SK-N-SH (cell line): Measurements from ENCODE around the gene GRIP1. TPM values are rescaled to one million over a fixed set of nuclear protein-coding genes. Genes with fewer than 3 reads are reported as not detected.

Experiments
- CTCF ChIA-PET: fragments of 300-600, 350-600 bp; formaldehyde crosslinking; extraction: SDS; loops from one replicate; lab custom pipeline; 2021; lab: Yijun Ruan, JAX
- POLR2A ChIA-PET: fragments of 350-600 bp; sonication (Branson Sonifier 250); formaldehyde crosslinking; extraction: SDS; loops from one replicate; lab custom pipeline; 2020; ENCODE audit warnings: antibody characterized with exemption, inconsistent platforms; lab: Yijun Ruan, JAX
- DNase-seq: peaks from one replicate; pipeline ENCODE4 v3.0.0; 2012
- H2AFZ ChIP-seq: fragments of 200-600 bp; sonication (generic); 2 replicates; pipeline ENCODE4 v1.8.1; 2016; ENCODE audit warnings: antibody characterized with exemption, mild to moderate bottlenecking, low read depth
- H3F3A ChIP-seq: fragments of 200-600 bp; sonication (generic); replicated peaks from 2 replicates; pipeline ENCODE3; 2016; ENCODE audit warnings: antibody characterized with exemption, mild to moderate bottlenecking; ENCODE audit not compliant: insufficient read depth
- H3K27ac ChIP-seq, 2 experiments: fragments of 200-500 bp in 1 of 2; fragments of 200-600 bp in 1 of 2; sonication (Bioruptor generic) in 1 of 2; sonication (generic), shearing (Covaris generic) in 1 of 2; 2 replicates each; pipeline versions ENCODE4 v1.5.1 to v1.6.1; 2014 to 2016; ENCODE audit warnings: low read depth in 2 of 2, inconsistent platforms in 1 of 2, low read length in 1 of 2, mild to moderate bottlenecking in 1 of 2, mixed read lengths in 1 of 2
- H3K27me3 ChIP-seq: fragments of 200-600 bp; sonication (generic), shearing (Covaris generic); 2 replicates; pipeline ENCODE4 v1.6.1; 2016; ENCODE audit warnings: mixed run types; ENCODE audit not compliant: insufficient read depth
- H3K36me3 ChIP-seq, 2 experiments: fragments of 200-500 bp in 1 of 2; fragments of 200-600 bp in 1 of 2; sonication (Bioruptor generic) in 1 of 2; sonication (generic) in 1 of 2; replicated peaks in 1 of 2; 2 replicates each; pipeline versions ENCODE3 to v1.5.1; 2014 to 2016; ENCODE audit warnings: low read length in 1 of 2, mild to moderate bottlenecking in 1 of 2; ENCODE audit not compliant: insufficient read depth in 2 of 2, control insufficient read depth in 1 of 2
- H3K4me1 ChIP-seq, 2 experiments: fragments of 200-500 bp in 1 of 2; fragments of 200-600 bp in 1 of 2; sonication (Bioruptor generic) in 1 of 2; sonication (generic), shearing (Covaris generic) in 1 of 2; 2 replicates each; pipeline versions ENCODE4 v1.5.1 to v1.6.1; 2014 to 2016; ENCODE audit warnings: low read depth in 1 of 2, low read length in 1 of 2, mixed run types in 1 of 2; ENCODE audit not compliant: insufficient read depth in 2 of 2, control insufficient read depth in 1 of 2
- H3K4me2 ChIP-seq: fragments of 200-600 bp; sonication (generic), shearing (Covaris generic); 2 replicates; pipeline ENCODE4 v1.6.1; 2017; ENCODE audit warnings: mixed run types
- H3K4me3 ChIP-seq, 2 experiments: fragments of 200-500 bp in 1 of 2; fragments of 200-600 bp in 1 of 2; sonication (Bioruptor generic) in 1 of 2; sonication (generic), shearing (Covaris generic) in 1 of 2; 2 replicates each; pipeline versions ENCODE4 v1.5.1 to v1.8.1; 2014 to 2016; ENCODE audit warnings: low read depth in 2 of 2, inconsistent platforms in 1 of 2, low read length in 1 of 2, mild to moderate bottlenecking in 1 of 2, mixed read lengths in 1 of 2, moderate library complexity in 1 of 2
- H3K79me2 ChIP-seq: fragments of 200-600 bp; sonication (generic); 2 replicates; pipeline ENCODE4 v1.8.1; 2017; ENCODE audit warnings: mild to moderate bottlenecking; ENCODE audit not compliant: insufficient read depth
- H3K9ac ChIP-seq: fragments of 200-600 bp; sonication (generic); 2 replicates; pipeline ENCODE4 v1.6.1; 2017; ENCODE audit warnings: mixed run types
- H3K9me2 ChIP-seq: fragments of 200-600 bp; sonication (generic); 2 replicates; pipeline ENCODE4 v1.6.1; 2017; ENCODE audit warnings: mixed run types
- H3K9me3 ChIP-seq: fragments of 200-600 bp; sonication (generic); 2 replicates; pipeline ENCODE4 v1.6.1; 2017; ENCODE audit warnings: mixed run types, mild to moderate bottlenecking, moderate library complexity
- H4K20me1 ChIP-seq: fragments of 200-600 bp; sonication (generic); 2 replicates; pipeline ENCODE4 v1.6.1; 2017; ENCODE audit warnings: mild to moderate bottlenecking, mixed run types; ENCODE audit not compliant: insufficient read depth
- CHD2 ChIP-seq: fragments of 150-350 bp; IDR thresholded peaks from 2 replicates; pipeline ENCODE4 v1.6.1; 2018; ENCODE audit warnings: low read length; ENCODE audit not compliant: partially characterized antibody
- EP300 ChIP-seq, 2 experiments: IDR thresholded peaks; 2 replicates each; pipeline versions ENCODE4 v1.4.0 to v1.6.1; 2012; ENCODE audit warnings: borderline replicate concordance in 1 of 2, low read depth in 1 of 2, low read length in 1 of 2
- EZH2phosphoT487 ChIP-seq: fragments of 200-600 bp; sonication (generic); IDR thresholded peaks from 2 replicates; pipeline ENCODE4 v1.6.1; 2017; ENCODE audit warnings: low read depth, mixed run types, mild to moderate bottlenecking, antibody characterized with exemption, moderate library complexity, borderline replicate concordance
- FOXJ3 ChIP-seq: sonication (generic); formaldehyde crosslinking; IDR thresholded peaks from 2 replicates; pipeline ENCODE4 v1.5.1; 2020; ENCODE audit warnings: mild to moderate bottlenecking, missing genetic modification reagents
- GABPA ChIP-seq: IDR thresholded peaks from 2 replicates; pipeline ENCODE4 v1.4.0; 2012; ENCODE audit warnings: low read depth, mild to moderate bottlenecking
- GATA2 ChIP-seq: sonication (generic); formaldehyde crosslinking; IDR thresholded peaks from 2 replicates; pipeline ENCODE4 v1.5.0; 2020; ENCODE audit warnings: mild to moderate bottlenecking, missing genetic modification reagents
- JUND ChIP-seq: IDR thresholded peaks from 2 replicates; pipeline ENCODE4 v1.4.0; 2012
- MEF2A ChIP-seq: IDR thresholded peaks from 2 replicates; pipeline ENCODE4 v1.4.0; 2012; ENCODE audit warnings: low read depth, borderline replicate concordance
- MXI1 ChIP-seq: IDR thresholded peaks from 2 replicates; pipeline ENCODE4 v1.6.1; 2012; ENCODE audit warnings: mild to moderate bottlenecking, low read depth, low read length, improper control_type of control experiment
- NRF1 ChIP-seq: IDR thresholded peaks from 2 replicates; pipeline ENCODE4 v1.6.1; 2012; ENCODE audit warnings: low read depth, mild to moderate bottlenecking, low read length
- POLR2AphosphoS5 ChIP-seq: IDR thresholded peaks from 2 replicates; pipeline ENCODE4 v1.6.1; 2012; ENCODE audit warnings: low read depth, low read length
- RAD21 ChIP-seq: IDR thresholded peaks from 2 replicates; pipeline ENCODE4 v1.6.1; 2012; ENCODE audit warnings: mild to moderate bottlenecking, low read length
- REST ChIP-seq: IDR thresholded peaks from 2 replicates; pipeline ENCODE4 v1.6.1; 2012; ENCODE audit warnings: mild to moderate bottlenecking, low read depth, low read length, moderate library complexity
- RFX5 ChIP-seq: IDR thresholded peaks from 2 replicates; pipeline ENCODE4 v1.6.1; 2012; ENCODE audit warnings: mild to moderate bottlenecking, improper control_type of control experiment, low read length
- SMC3 ChIP-seq: IDR thresholded peaks from 2 replicates; pipeline ENCODE4 v1.6.1; 2012; ENCODE audit warnings: low read depth, low read length, improper control_type of control experiment
- TCF12 ChIP-seq: IDR thresholded peaks from 2 replicates; pipeline ENCODE4 v1.4.0; 2012
- TEAD4 ChIP-seq: IDR thresholded peaks from 2 replicates; pipeline ENCODE4 v1.4.0; 2012; ENCODE audit warnings: mild to moderate bottlenecking, borderline replicate concordance; ENCODE audit not compliant: insufficient read depth
- WGBS: methylation state at CpG from one replicate; pipeline ENCODE4 v1.1.6; 2017; ENCODE audit warnings: low lambda C conversion rate; 5-methylcytosine and 5-hydroxymethylcytosine counted together
- polyA plus RNA-seq, 3 experiments: library from polyadenylated mRNA; depleted of rRNA; stranded (reverse); fragments of >200 nt; gene quantifications; 2 replicates each; pipeline ENCODE4 v1.2.3, GENCODE V29; 2012
- TF ChIP-seq, protein P1 (sequence below): IDR thresholded peaks from 2 replicates; pipeline ENCODE4; 2012
- TF ChIP-seq, protein P2 (sequence below): IDR thresholded peaks from 2 replicates; pipeline ENCODE4 v1.4.0; 2012; ENCODE audit warnings: low read depth

Gene GRIP1
- polyA plus RNA-seq, 1 of the 3 experiments (the other 2 are of a cell fraction) = 0.07 TPM

- TF ChIP-seq EZH2phosphoT487 = no peak
- TF ChIP-seq REST = no peak
- TF ChIP-seq RAD21 = no peak
- TF ChIP-seq NRF1 = no peak
These were observed 178.0 kb downstream of the GRIP1 start (continued) for GRCh38 chr12:66500841-66501240.

GRCh38 chr12:66500091-66500490 lies 178.8 kb downstream of the GRIP1 start:
- H3K27me3 ChIP-seq = peaks cover 13% of the 10 kb centered on the region; the same call in 1 of the 2 replicates
- H2AFZ ChIP-seq = no peak overlapping the region
- H3K36me3 ChIP-seq = no peaks in the 10 kb centered on the region
- no peaks in the 10 kb centered on the region for H3K4me1 ChIP-seq
- WGBS = 14% methylated on average over 3 of the region's 3 CpGs
- ChIA-PET POLR2A (no interaction called here), CTCF (no interaction called here)
- no peak overlapping the region for H3K9ac ChIP-seq
- no peak for DNase-seq
- no peak for TF ChIP-seq MXI1
- no peak for TF ChIP-seq MEF2A
- TF ChIP-seq REST = no peak
- no peak for TF ChIP-seq EZH2phosphoT487
- TF ChIP-seq, protein P1, sequence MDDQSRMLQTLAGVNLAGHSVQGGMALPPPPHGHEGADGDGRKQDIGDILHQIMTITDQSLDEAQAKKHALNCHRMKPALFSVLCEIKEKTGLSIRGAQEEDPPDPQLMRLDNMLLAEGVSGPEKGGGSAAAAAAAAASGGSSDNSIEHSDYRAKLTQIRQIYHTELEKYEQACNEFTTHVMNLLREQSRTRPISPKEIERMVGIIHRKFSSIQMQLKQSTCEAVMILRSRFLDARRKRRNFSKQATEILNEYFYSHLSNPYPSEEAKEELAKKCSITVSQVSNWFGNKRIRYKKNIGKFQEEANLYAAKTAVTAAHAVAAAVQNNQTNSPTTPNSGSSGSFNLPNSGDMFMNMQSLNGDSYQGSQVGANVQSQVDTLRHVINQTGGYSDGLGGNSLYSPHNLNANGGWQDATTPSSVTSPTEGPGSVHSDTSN = no peak
- no peak for TF ChIP-seq POLR2AphosphoS5
- no peak for TF ChIP-seq NRF1
- no peak for TF ChIP-seq GABPA
- no peak for TF ChIP-seq JUND
- no peak for TF ChIP-seq TCF12
- no peak for TF ChIP-seq TEAD4
- TF ChIP-seq SMC3 = no peak
- no peak for TF ChIP-seq RAD21
- no peak for TF ChIP-seq FOXJ3 (CRISPR knock-in tag)
- no peak for TF ChIP-seq GATA2
- no peak for TF ChIP-seq EP300 (IDR thresholded peaks at IDR 0.05; ENCODE audit: borderline replicate concordance in 1 of 2, low read depth in 1 of 2, low read length in 1 of 2)
- TF ChIP-seq, protein P2, sequence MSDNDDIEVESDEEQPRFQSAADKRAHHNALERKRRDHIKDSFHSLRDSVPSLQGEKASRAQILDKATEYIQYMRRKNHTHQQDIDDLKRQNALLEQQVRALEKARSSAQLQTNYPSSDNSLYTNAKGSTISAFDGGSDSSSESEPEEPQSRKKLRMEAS = no peak
- no peak for TF ChIP-seq RFX5
- TF ChIP-seq CHD2 = no peak
- no peak overlapping the region for H3K4me2 ChIP-seq
- H3F3A ChIP-seq = no peaks in the 10 kb centered on the region
- no peak overlapping the region for H3K27ac ChIP-seq
- no peaks in the 10 kb centered on the region for H3K9me2 ChIP-seq
- no peak overlapping the region for H3K4me3 ChIP-seq
- H3K9me3 ChIP-seq = no peaks in the 10 kb centered on the region
- no peaks in the 10 kb centered on the region for H3K79me2 ChIP-seq
- H4K20me1 ChIP-seq = no peaks in the 10 kb centered on the region
